Peyer's patch (tissue), 4 donors: ENCODE measurements around the gene PPP2R2D.

Experiments used
- CTCF ChIP-seq, 6 experiments: fragments of 450-650 bp in 4 of 6; fragments of 200-600 bp in 2 of 6; sonication (generic) in 1 of 6; IDR thresholded peaks; one replicate each; pipeline ENCODE4 v1.5.1; 2017 to 2019; ENCODE audit warnings: antibody characterized with exemption in 6 of 6, mild to moderate bottlenecking in 3 of 6, moderate library complexity in 1 of 6
- POLR2A ChIP-seq, 2 donors: fragments of 450-650 bp; IDR thresholded peaks; one replicate each; pipeline ENCODE4 v1.5.1; 2017; ENCODE audit warnings: antibody characterized with exemption in 2 of 2, mild to moderate bottlenecking in 2 of 2, moderate library complexity in 2 of 2

- TF ChIP-seq CTCF (IDR thresholded peaks at IDR 0.05) (no peak), POLR2A (IDR thresholded peaks at IDR 0.05) (no peak)
Measured at GRCh38 chr10:131866673-131867072, 34.1 kb upstream of the PPP2R2D start.
